Natural killer cell (primary cell): ENCODE data around the gene MX2. TPM values are rescaled to one million over a fixed set of nuclear protein-coding genes. Genes with fewer than 3 reads are reported as not detected.

Experiments used
- ATAC-seq, 3 donors: fragments of 150-1000 bp in 2 of 3; fragments of 200-7000 bp in 1 of 3; cut with Tn5 transposase; 1 replicate in 1 of 3; 2 replicates in 2 of 3; pipeline ENCODE4 v1.10.0; 2021; ENCODE audit warnings: mild to moderate bottlenecking in 2 of 3, moderate library complexity in 2 of 3
- DNase-seq, 2 donors: peaks; one replicate each; pipeline versions ENCODE4 v3.0.0 to v3.0.0-alpha.2; 2013 to 2021; ENCODE audit warnings: mixed read lengths in 1 of 2
- H3K27ac ChIP-seq: one replicate; pipeline ENCODE4 v1.5.1; 2013; ENCODE audit warnings: mild to moderate bottlenecking, low read length
- H3K27me3 ChIP-seq: one replicate; pipeline ENCODE4 v1.6.1; 2013; ENCODE audit warnings: low read length; ENCODE audit not compliant: control insufficient read depth, insufficient read depth
- H3K36me3 ChIP-seq: one replicate; pipeline ENCODE4 v1.6.1; 2013; ENCODE audit warnings: low read length; ENCODE audit not compliant: control insufficient read depth, insufficient read depth
- H3K4me1 ChIP-seq: one replicate; pipeline ENCODE4 v1.6.1; 2013; ENCODE audit warnings: low read length; ENCODE audit not compliant: control insufficient read depth, insufficient read depth
- H3K4me3 ChIP-seq: one replicate; pipeline ENCODE4 v1.5.1; 2013; ENCODE audit warnings: low read length
- H3K9me3 ChIP-seq: one replicate; pipeline ENCODE4 v1.6.1; 2013; ENCODE audit warnings: low read length; ENCODE audit not compliant: control insufficient read depth, insufficient read depth
- H3K27ac Mint-ChIP-seq, 2 donors: one replicate each; pipeline ENCODE4 v1.8.0; 2022; ENCODE audit warnings: mild to moderate bottlenecking in 2 of 2, mixed read lengths in 2 of 2, moderate library complexity in 1 of 2
- H3K27me3 Mint-ChIP-seq, 2 donors: one replicate each; pipeline ENCODE4 v1.8.0; 2022; ENCODE audit warnings: low read depth in 2 of 2, mixed read lengths in 2 of 2
- H3K36me3 Mint-ChIP-seq: one replicate; pipeline ENCODE4 v1.8.0; 2022; ENCODE audit warnings: mixed read lengths
- H3K4me1 Mint-ChIP-seq, 2 donors: one replicate each; pipeline ENCODE4 v1.8.0; 2022; ENCODE audit warnings: mixed read lengths in 2 of 2
- H3K4me3 Mint-ChIP-seq: one replicate; pipeline ENCODE4 v1.8.0; 2022; ENCODE audit warnings: mild to moderate bottlenecking, moderate library complexity, mixed read lengths
- H3K9me3 Mint-ChIP-seq, 2 donors: one replicate each; pipeline ENCODE4 v1.8.0; 2022; ENCODE audit warnings: mixed read lengths in 2 of 2
- WGBS: methylation state at CpG from one replicate; pipeline ENCODE4 v1.1.7; 2013; ENCODE audit warnings: missing lambda C conversion rate; ENCODE audit not compliant: insufficient coverage; 5-methylcytosine and 5-hydroxymethylcytosine counted together
- intact Hi-C: fragments of 100-400 bp; cut with micrococcal nuclease; formaldehyde crosslinking; loops from one replicate; pipeline ENCODE4 v1.14.2; 2022
- total RNA-seq, 4 donors: library from RNA; stranded (reverse); fragments of 120-200 nt in 1 of 4; gene quantifications; one replicate each; pipeline versions ENCODE4 v1.2.3 to v1.2.4, GENCODE V29; 2013 to 2022
- TF ChIP-seq, protein P1 (sequence below): fragments of 200-600 bp; IDR thresholded peaks from one replicate; pipeline ENCODE4 v1.8.0; 2022; ENCODE audit warnings: antibody characterized with exemption

MX2 gene
- total RNA-seq, 3 donors from 2014 or later (not counting 1 experiment from before 2014, with no cell fraction given) = 37.9 to 73.9 (median 42.6) TPM

DNA sequence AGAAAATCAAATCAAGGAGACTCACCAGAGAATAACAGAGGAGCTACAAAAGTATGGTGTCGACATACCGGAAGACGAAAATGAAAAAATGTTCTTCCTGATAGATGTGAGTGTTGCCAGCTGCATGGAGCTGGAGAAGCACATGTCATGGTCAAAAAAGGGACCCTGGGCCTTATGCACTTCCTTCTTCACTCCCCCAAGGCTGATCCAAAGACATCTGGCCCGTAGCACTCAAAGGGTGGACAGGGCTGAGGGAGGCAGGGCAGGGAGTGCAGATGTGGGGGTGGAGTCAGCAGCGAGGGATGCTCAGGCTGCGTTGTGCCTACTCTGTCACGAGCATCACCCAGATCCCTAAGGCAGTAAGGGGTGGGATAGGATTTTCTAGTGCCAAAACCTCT, 83.6 kb downstream of the MX2 start:
- Mint-ChIP-seq H3K4me1 (no peaks in the 10 kb centered on the region), H3K36me3 (peaks cover 42% of the 10 kb centered on the region), H3K27me3 (no peaks in the 10 kb centered on the region), H3K9me3 (no peaks in the 10 kb centered on the region), H3K4me3 (no peak overlapping the region), H3K27ac (no peak overlapping the region)
- H3K4me1 ChIP-seq = no peaks in the 10 kb centered on the region
- H3K4me3 ChIP-seq = no peak overlapping the region
- 93% methylated on average over 6 of the region's 7 CpGs for WGBS
- TF ChIP-seq, protein P1, sequence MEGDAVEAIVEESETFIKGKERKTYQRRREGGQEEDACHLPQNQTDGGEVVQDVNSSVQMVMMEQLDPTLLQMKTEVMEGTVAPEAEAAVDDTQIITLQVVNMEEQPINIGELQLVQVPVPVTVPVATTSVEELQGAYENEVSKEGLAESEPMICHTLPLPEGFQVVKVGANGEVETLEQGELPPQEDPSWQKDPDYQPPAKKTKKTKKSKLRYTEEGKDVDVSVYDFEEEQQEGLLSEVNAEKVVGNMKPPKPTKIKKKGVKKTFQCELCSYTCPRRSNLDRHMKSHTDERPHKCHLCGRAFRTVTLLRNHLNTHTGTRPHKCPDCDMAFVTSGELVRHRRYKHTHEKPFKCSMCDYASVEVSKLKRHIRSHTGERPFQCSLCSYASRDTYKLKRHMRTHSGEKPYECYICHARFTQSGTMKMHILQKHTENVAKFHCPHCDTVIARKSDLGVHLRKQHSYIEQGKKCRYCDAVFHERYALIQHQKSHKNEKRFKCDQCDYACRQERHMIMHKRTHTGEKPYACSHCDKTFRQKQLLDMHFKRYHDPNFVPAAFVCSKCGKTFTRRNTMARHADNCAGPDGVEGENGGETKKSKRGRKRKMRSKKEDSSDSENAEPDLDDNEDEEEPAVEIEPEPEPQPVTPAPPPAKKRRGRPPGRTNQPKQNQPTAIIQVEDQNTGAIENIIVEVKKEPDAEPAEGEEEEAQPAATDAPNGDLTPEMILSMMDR = no peak
- no peaks in the 10 kb centered on the region for H3K9me3 ChIP-seq
- intact Hi-C loops = no loop called here
- no peaks in the 10 kb centered on the region for H3K27me3 ChIP-seq
- no peak for DNase-seq
- ATAC-seq = no peak
- no peak overlapping the region for H3K27ac ChIP-seq
- peaks cover 62% of the 10 kb centered on the region for H3K36me3 ChIP-seq

DNA sequence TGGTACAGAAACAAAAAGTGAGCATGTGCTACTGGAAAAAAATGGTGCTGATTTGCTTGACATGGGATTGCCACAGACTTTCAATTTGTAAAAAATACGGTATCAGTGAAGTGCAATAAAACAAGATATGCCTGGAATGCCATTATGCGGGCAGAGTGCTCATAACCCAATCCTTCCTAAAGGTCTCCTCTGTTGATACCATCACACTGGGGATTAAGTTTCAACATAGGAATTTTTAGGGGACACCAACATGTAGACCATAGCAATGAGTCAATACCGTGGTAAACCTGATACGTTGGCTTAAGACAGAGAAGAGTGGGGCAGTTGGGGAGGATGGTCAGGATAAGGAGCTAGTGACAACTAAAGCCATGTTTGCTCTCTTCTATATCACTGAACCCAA, 84.8 kb downstream of the MX2 start:
- H3K36me3 Mint-ChIP-seq = peaks cover 40% of the 10 kb centered on the region
- H3K9me3 Mint-ChIP-seq = no peaks in the 10 kb centered on the region
- H3K27me3 Mint-ChIP-seq = no peaks in the 10 kb centered on the region
- no peak overlapping the region for H3K27ac ChIP-seq
- no peak overlapping the region for H3K27ac Mint-ChIP-seq
- no peak overlapping the region for H3K4me3 Mint-ChIP-seq
- no peaks in the 10 kb centered on the region for H3K4me1 Mint-ChIP-seq
- intact Hi-C loops = no loop called here
- ATAC-seq (no peak), DNase-seq (no peak)
- H3K27me3 ChIP-seq = no peaks in the 10 kb centered on the region
- 98% methylated on average over 4 of the region's 4 CpGs for WGBS
- TF ChIP-seq, protein P1 = no peak
- no peaks in the 10 kb centered on the region for H3K4me1 ChIP-seq
- no peaks in the 10 kb centered on the region for H3K9me3 ChIP-seq
- no peak overlapping the region for H3K4me3 ChIP-seq
- H3K36me3 ChIP-seq = peaks cover 53% of the 10 kb centered on the region

DNA sequence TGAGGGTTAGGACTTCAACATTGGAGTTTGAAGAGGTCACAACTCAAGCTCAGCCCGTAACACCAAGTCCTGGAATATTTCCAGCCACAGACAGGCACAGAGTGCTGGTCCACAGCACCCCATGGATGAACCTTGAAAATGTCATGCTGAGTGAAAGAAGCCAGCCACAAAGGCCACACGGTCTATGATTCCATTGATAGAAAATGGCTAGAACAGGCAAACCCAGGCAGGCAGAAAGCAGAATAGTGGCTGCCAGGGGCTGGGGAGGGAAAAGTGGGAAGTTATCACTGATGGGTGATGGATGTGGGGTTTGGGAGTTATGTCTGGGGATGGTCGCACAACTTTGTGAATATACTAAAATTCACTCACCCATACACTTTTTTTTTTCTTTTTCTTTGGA, 85.5 kb downstream of the MX2 start:
- Histone ChIP-seq H3K4me1 (no peaks in the 10 kb centered on the region), H3K36me3 (peaks cover 49% of the 10 kb centered on the region), H3K4me3 (no peak overlapping the region), H3K9me3 (no peaks in the 10 kb centered on the region), H3K27me3 (no peaks in the 10 kb centered on the region), H3K27ac (no peak overlapping the region)
- ATAC-seq (no peak), DNase-seq (no peak)
- H3K27me3 Mint-ChIP-seq = no peaks in the 10 kb centered on the region
- H3K9me3 Mint-ChIP-seq = no peaks in the 10 kb centered on the region
- peaks cover 33% of the 10 kb centered on the region for H3K36me3 Mint-ChIP-seq
- TF ChIP-seq, protein P1 = no peak
- intact Hi-C loops = no loop called here
- no peaks in the 10 kb centered on the region for H3K4me1 Mint-ChIP-seq
- 98% methylated on average over 2 of the region's 3 CpGs for WGBS
- no peak overlapping the region for H3K27ac Mint-ChIP-seq
- H3K4me3 Mint-ChIP-seq = no peak overlapping the region

DNA sequence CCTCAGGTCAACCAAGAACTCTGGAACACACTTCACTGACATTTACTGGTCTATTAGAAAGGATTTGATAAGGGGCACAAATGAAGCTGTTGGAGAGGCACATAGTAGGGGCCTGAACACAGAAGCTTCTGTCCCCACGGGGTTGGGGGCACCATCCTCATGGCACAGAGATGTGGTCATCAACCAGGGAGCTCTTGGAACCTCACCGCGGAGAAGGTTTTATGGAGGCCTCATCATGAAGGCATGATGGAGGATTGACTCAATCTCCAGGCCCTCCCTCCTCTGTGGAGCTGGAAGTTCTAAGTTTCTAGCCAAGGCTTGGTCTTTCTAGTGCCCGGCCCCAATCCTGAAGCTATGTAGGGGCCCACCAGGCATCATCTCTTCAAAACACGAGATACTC, 87.8 kb downstream of the MX2 start:
- ATAC-seq (no peak), DNase-seq (no peak)
- Histone ChIP-seq H3K27ac (no peak overlapping the region), H3K9me3 (no peaks in the 10 kb centered on the region), H3K36me3 (peaks cover 48% of the 10 kb centered on the region), H3K27me3 (no peaks in the 10 kb centered on the region), H3K4me3 (no peak overlapping the region), H3K4me1 (no peaks in the 10 kb centered on the region)
- H3K4me1 Mint-ChIP-seq = no peaks in the 10 kb centered on the region
- no peak overlapping the region for H3K27ac Mint-ChIP-seq
- intact Hi-C loops = no loop called here
- no peak overlapping the region for H3K4me3 Mint-ChIP-seq
- TF ChIP-seq, protein P1 = no peak
- 85% methylated on average over 4 of the region's 5 CpGs for whole genome bisulfite sequencing
- no peaks in the 10 kb centered on the region for H3K9me3 Mint-ChIP-seq
- H3K27me3 Mint-ChIP-seq = no peaks in the 10 kb centered on the region
- peaks cover 24% of the 10 kb centered on the region for H3K36me3 Mint-ChIP-seq
